GM19467 (cell line): Measurements from ENCODE around the gene JARID2.

Source experiments
- ATAC-seq: cut with Tn5 transposase; IDR thresholded peaks from one replicate; pipeline ENCODE4 v1.9.1; 2021; ENCODE audit warnings: mild to moderate bottlenecking, moderate library complexity; ENCODE audit not compliant: unreplicated experiment

JARID2 gene

GRCh38 chr6:15553031-15553430, 307.2 kb downstream of the JARID2 start:
- ATAC-seq, result no peak

GRCh38 chr6:15553736-15554294, 307.9 kb downstream of the JARID2 start:
- ATAC-seq, result no peak

GRCh38 chr6:15554728-15555100, 308.8 kb downstream of the JARID2 start:
- no peak for ATAC-seq

- no peak for ATAC-seq
Observed at GRCh38 chr6:15555101-15556038, 309.5 kb downstream of the JARID2 start.

GRCh38 chr6:15556711-15557110, 310.8 kb downstream of the JARID2 start:
- ATAC-seq, result no peak

GRCh38 chr6:15557174-15557573, 311.3 kb downstream of the JARID2 start:
- ATAC-seq, result no peak

- ATAC-seq, result no peak
Observed at GRCh38 chr6:15560713-15561112, 314.8 kb downstream of the JARID2 start.

- no peak for ATAC-seq
Observed at GRCh38 chr6:15561447-15562199, 315.8 kb downstream of the JARID2 start.

- ATAC-seq, result no peak
Observed at GRCh38 chr6:15562977-15563376, 317.1 kb downstream of the JARID2 start.

GRCh38 chr6:15569035-15569995, 323.4 kb downstream of the JARID2 start:
- no peak for ATAC-seq

GRCh38 chr6:15570171-15570570, 324.3 kb downstream of the JARID2 start:
- ATAC-seq, result no peak
